GM19468 (cell line): Measurements from ENCODE around the gene KCNA3.

Experiments used
- ATAC-seq: cut with Tn5 transposase; IDR thresholded peaks from one replicate; pipeline ENCODE4 v1.9.1; 2021; ENCODE audit warnings: mild to moderate bottlenecking, moderate library complexity, moderate number of reproducible peaks; ENCODE audit not compliant: unreplicated experiment; ENCODE audit errors: extremely low read depth

Gene KCNA3

GRCh38 chr1:110645211-110645610, 29.5 kb downstream of the KCNA3 start:
- ATAC-seq = no peak

GRCh38 chr1:110643879-110644472, 30.8 kb downstream of the KCNA3 start:
- ATAC-seq = no peak

- ATAC-seq = no peak
These were observed 34.9 kb downstream of the KCNA3 start for GRCh38 chr1:110639724-110640386.

- ATAC-seq = no peak
These were observed 36.2 kb downstream of the KCNA3 start for GRCh38 chr1:110638556-110638955.

GRCh38 chr1:110638058-110638457, 36.7 kb downstream of the KCNA3 start:
- no peak for ATAC-seq

GRCh38 chr1:110637475-110637874, 37.3 kb downstream of the KCNA3 start:
- ATAC-seq = no peak

GRCh38 chr1:110636149-110636935, 38.4 kb downstream of the KCNA3 start:
- ATAC-seq = no peak

GRCh38 chr1:110635434-110635833, 39.3 kb downstream of the KCNA3 start:
- no peak for ATAC-seq

- ATAC-seq = peak; percentile 40
These were observed 40.1 kb downstream of the KCNA3 start for GRCh38 chr1:110634455-110635311.

GRCh38 chr1:110634086-110634454, 40.7 kb downstream of the KCNA3 start:
- ATAC-seq = no peak

- ATAC-seq = no peak
These were observed 41.1 kb downstream of the KCNA3 start for GRCh38 chr1:110633646-110634030.

GRCh38 chr1:110631836-110632620, 42.7 kb downstream of the KCNA3 start:
- ATAC-seq = no peak

- ATAC-seq = peak; percentile 33
These were observed 43.7 kb downstream of the KCNA3 start for GRCh38 chr1:110630839-110631663.

GRCh38 chr1:110628323-110629105, 46.2 kb downstream of the KCNA3 start:
- no peak for ATAC-seq

- no peak for ATAC-seq
These were observed 47.0 kb downstream of the KCNA3 start for GRCh38 chr1:110627764-110628163.

GRCh38 chr1:110626889-110627288, 47.9 kb downstream of the KCNA3 start:
- no peak for ATAC-seq
